Measurements from ENCODE around the gene CIDEB. TPM values are rescaled to one million over a fixed set of nuclear protein-coding genes. Genes with fewer than 3 reads are reported as not detected.

Gene CIDEB
- total RNA-seq, 1 donor from 2014 or later: 4.6 TPM

DNA sequence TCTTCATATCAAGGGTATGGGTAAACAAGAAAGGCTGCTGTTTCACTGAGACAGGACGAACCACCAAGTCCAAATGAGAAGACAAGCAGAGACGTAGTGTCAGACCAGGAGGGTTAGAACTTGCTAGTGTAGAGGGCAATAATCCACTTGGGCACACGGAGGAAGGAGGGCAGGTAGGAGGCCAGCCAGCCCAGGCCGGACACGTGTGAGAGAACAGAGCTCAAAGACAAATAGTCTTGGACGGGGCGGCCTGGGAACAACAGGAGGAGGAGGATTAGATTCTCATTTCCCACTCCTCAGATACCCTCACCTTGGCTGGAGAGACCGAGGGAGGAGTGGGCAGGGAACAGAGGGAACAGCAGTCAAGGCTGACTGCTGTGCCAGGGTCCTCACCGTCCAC is 17.0 kb downstream of the CIDEB start:
- DNase-seq: no peak

DNA sequence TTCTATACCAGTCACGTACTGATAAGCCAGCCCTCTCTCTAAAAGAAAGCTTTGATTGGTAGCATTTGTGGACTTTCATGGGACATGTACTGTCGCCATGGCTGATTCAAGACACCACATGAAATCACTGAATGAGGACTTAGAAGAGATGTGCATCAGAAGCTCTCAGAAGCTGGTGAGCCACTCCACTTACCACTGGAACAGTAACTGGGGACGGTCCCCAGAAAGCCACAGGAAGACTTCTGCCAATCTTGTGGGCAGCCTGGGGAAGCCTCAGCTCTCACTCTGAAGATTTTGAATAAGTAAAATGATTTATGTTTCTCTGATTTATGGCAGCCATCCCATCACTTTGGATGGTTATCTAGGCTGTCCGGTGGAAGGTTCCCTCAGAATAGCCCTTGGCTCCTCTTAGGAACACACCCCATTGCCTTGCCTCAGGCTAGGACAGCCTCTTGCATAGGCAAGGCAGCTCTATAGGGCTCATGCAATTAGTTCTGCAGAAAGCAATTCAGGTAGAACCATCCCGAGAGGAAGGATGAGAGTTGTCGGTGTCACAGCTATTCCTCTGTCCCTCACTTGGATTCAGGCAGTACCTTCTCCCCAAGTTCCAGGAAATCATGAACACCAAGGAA is 18.0 kb downstream of the CIDEB start:
- no peak for DNase-seq

DNA sequence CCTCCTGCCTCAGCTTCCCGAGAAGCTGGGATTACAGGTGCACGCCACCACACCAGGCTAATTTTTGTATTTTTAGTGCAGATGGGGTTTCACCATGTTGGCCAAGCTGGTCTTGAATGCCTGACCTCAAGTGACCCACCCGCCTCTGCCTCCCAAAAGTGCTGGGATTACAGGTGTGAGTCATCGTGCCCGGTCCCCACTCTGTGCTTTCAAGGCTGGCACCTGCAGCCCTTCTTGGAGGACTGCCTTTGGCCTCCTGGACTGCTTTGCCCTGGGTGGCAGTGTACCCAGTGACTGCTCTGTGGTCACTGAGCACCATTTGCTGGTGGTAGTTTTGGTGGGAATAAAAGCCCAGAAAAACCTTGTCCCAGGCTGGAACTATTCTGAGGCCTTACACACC is 20.8 kb downstream of the CIDEB start:
- DNase-seq: no peak

DNA sequence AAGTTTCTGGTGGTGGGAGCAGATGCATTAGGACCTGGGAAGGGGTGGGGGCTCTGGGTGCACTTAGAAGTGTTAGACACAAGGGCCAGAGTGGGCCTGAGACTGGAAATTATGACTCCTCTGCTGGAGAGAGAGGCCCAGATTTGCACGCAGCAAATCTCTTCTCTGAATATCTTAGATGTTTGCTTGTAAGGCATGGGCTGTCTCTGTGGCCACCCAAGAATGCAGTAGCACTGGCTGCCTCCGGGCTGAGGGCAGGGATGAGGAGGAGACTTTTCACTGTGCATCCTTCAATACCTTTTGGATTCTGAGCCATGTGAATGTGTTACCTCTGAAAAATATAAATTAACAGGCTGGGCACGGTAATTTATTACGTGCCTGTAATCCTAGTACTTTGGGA is 22.4 kb downstream of the CIDEB start:
- DNase-seq: no peak

DNA sequence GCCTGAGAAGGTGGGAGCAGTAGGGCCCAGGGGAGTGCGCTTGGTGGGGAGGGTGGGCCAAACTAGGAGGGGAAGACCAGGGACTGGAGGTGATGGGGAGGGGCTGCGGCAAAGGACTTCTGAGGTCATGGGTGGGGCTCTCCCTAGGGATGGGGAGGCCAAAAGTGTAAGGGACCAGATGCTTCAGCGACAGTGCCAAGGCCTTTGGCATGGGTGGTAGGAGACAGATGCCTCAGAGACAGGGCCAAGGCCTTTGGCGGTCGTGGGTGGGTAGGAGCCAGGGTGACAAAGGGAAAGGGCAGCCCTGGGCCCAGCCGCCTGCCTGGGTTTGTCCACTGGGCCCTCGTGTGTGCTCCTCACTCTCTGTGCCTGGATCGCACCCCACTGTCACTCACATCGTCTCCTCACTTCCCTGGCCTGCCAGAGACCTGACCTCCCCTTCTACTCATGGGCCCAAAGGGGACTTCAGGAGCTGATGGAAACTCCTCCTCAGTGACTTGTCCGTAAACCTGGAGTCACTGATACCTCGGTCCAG is 23.2 kb downstream of the CIDEB start:
- DNase-seq: no peak

DNA sequence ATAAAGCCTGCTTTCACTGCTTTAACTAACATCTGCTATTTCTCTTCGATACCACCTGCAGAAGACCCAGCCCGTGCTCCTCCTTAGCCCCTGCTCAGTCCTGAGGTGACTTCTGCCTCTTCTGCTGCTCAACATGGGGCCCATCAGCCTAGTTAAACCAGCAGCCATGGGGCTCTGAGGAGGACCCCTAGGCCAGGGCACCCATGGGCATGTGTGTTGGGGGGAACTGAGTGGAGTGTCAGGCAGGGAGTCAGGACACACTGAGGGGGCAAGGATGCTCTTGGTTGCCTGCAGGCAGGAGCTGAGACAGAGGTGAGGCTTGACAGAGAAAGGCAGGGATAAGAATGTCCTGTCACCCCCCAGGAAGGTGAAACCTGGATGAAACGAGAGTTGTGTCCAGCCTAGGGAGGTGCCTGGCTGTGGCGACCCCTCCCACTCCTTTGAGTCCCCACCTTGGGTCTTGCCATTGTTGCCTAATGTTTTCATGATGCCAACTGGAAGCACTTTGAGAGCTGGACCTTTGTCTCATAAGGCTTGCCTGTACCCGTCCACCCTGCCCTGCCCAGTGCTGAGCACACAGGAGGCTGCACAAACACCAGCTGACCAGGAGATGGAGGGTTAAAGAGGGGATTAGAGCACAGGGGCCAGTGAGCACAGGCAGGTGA is 23.8 kb downstream of the CIDEB start:
- no peak for DNase-seq

DNA sequence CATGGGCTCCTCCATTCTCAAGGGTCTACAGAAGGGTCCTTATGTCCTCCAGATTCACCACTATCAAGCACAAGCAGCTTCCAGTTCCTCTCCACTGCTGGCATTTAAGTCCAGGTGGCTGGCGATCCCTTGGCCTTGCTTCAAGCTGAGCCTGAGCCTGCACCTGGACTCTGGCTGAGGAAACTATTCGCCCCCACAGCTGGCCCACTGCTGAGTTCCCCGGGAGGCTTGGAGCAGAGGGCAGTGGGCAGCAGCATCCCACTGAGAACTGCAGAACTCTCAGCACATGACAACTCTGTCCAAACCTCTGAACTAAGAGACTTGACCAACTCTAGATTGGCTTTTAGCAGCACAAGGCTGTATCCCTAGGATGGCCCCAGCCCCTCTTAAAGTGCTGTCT is 25.0 kb downstream of the CIDEB start:
- DNase-seq: no peak

DNA sequence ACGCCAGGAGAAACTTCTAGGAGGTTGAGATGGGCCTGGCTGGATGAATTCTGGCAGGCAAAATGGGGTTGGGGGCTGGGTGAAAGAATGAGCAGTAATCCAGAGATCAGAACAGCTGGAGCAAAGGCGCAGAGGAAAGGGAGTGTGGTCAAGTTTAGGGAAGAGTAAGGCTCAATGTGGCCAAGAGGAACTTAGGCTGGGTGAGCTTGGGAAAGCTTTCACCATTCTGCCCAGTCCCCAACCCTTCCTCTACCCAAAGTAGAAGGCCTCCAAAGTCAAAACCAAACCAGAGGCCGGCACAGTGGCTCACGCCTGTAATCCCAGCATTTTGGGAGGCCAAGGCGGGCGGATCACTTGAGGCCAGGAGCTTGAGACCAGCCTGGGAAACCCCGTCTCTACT is 26.1 kb downstream of the CIDEB start:
- no peak for DNase-seq

DNA sequence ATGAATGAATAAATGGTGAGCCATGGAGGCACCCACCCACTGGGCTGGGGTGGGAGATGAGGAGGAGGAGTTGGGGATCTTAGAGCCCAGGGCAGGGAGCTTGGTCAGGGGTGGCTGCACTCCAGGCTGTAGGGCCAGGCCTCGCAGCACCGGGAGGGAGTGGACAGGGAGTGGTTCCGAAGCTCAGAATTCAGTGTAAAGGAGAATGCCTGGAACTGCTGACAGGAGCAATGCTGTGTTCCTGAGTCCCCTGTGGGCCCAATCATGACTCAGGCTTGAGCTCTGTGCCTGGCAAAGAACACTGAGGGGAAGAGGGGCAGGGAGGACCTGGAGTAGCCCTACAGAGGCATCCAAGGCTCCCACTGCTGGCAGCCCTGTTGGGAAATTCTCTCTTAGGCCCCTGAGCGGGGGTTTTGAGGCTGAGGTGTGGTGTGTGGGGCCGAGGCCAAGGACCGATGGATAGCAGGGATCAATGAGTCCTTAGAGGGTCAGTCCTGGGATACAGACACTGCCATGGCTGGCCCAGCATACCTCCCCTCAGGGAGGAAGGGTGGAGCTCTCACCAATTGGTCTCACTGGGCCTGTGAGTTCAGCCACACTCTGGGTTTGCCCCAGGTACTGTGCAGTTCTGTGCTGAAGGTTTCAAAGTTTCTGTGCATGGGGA is 26.8 kb downstream of the CIDEB start:
- no peak for DNase-seq

DNA sequence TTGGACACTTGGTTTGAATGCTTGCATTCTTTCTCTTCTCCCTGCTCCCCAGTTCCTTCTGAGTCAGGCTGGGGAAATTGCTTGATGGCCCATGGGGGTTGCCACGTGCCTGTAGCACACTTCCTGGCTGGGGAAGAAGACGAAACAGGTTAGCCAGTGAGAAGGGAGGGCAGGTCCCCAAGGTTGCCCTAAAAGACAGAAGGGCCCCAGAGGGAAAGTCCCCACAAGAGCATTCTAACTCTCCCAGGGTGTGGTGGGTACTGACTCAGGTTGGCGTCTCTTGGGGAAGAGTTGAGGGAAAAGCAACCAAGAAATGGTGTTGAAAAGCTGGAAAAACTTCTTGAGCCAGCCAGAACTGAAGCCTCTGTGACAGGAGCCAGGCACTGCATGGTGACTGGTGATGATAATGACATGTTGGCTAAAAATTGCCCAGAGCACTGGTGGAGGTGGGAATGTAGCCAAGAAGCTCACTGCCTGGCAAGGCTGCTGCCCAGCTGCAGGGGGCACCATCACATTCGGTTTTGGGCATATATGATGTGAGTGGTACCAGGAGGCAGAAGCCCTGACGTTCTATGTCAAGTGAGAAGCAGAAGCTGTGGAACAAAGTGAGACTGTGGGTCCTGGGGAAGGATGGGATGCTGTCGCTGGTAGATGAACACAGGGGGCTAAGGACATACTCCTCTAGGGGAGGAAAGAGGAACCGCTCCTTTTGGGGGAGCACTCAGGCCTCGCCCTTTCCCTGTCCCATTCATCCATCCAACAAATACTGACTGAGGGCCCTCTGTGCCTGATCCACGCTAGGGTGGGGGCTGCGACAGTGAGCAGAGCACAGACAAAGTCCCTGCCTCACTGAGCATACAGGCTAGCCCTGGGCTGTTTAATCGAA is 28.2 kb downstream of the CIDEB start:
- peak; percentile 33 for DNase-seq

DNA sequence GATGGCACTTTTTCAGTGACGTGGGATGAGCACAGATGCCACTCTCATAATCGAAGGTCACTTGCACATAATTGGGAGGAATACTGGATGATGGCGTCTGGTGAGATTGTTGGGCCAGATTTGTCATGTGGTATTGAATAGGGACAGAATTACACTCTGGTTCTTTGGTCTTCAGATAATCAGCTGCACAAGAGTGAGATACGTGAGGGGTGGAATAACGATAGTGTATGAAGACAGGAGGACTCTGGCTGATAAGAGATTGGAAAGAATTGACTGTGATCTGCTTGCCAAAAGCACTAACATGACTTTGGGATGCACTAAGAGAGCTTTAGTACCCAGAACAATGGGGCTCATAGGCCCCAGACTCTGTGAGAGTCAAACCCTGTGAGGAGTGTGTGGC is 29.4 kb downstream of the CIDEB start:
- DNase-seq: no peak

DNA sequence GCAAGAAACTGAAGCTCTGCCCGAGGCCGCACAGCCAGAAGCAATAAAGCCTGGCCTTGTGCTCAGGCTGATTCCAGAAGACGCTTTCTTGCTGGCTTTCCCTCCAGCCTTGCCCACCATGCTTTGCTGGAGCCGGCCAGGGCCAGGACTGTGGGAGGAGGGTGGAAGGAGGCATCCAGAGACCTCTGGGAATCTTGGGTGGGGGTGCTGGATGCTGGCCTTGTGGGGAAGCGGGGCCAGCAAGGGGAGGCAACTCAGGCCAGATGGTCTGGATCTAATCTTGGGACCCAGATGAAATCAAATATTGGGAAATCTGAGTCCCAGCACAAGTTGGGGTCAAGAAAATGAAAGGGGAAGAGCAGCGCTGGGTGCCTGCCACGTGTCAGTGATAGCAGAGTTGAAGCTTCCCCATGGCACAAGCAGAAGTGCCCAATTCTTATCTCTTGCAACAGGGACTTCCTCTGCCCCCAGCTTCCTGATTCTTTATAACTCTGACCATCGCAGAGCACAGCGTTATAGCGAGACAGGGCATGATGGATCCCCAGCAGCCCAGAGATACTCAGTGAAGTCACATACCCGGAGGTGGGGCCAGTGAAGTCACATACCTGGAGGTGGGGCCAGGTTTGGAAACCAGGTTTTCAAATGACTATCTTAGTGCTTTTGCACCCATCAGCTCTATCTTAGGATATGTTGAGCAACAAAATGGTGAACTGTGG is 30.0 kb downstream of the CIDEB start:
- no peak for DNase-seq

DNA sequence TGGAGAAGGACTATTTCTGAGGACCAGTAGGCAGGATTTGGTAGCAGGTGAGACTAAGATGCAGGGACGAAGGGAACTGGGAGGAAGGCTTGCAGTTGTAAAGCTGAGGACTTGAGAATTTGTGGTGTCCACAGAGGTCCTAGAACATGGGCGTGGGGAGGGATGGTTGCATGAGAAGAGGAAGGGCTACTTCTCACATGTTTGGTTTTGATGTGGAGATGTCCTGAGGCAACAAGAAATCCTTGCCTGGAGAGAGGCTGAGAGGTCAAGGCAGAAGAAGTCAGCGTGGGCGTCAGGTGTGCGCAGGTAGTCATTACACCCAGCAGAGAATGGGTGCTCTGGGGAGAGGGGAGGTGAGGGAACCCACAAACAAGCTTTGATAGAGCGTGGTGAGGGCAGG is 30.7 kb downstream of the CIDEB start:
- DNase-seq: no peak

DNA sequence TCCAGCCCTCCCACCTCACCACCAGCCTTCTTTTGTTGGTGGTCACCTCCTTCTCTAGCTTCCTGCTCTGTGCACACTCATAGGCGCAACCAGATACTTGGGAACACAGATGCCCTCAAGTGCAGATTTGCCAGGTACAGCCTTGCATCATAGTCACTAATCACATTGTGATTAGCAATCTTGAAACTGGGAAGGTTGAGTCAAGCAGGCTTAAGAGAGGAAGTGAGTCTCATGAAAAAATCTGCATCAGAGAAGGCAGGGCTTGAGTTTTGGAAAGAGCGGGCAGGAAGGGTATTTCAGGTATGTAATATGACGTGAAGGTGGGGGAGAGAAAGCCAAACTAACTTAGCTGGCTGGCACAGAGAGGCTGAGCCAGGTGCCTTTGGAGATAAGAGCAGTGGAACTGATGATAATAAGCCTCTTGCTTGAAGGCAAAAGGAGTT is 33.7 kb downstream of the CIDEB start:
- DNase-seq: no peak

DNA sequence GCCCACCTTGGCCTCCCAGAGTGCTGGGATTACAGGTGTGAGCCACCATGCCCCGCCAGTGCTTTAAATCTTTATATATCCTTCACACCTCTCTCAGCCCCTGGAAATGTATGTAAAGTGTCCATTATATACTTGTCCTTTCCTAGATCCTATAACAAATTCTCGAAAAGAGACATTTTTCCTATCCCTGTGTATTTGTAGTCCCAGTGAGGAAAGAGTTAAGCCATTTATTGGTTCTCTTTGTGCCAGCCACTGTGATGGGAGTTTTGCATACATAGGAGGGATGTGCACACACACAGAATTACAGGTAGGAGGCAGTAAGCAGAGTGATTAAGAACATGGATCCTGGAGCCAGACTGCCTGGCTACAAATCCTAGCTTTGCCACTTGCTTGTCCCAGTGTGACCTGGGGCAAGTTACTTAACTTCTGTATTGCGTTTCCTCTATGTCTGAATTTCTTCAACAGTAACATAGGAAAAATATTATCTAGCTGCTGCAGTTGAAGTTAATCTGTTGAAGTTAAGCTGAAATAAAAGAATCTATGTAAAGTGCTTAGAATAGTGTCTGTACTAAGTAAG is 34.3 kb downstream of the CIDEB start:
- DNase-seq: peak; percentile 15

DNA sequence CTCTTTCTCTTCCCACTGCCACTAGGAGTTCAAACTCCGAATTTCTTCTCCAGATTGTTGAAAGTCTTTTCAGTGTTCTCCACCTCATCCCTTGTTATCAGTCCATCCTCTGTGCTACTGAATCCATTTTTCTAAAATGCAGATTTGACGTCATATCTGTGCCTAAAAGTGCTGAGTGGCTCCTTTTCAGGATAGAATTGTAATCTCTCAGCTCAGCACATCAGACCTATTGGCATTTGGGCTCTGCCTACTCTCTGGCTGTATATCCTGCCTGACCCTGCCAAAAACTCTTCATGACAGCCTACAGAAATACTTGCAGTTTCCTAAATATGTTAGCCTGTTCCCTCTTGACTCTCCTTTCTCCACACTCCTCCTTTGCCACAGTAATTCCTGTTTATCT is 35.3 kb downstream of the CIDEB start:
- no peak for DNase-seq

DNA sequence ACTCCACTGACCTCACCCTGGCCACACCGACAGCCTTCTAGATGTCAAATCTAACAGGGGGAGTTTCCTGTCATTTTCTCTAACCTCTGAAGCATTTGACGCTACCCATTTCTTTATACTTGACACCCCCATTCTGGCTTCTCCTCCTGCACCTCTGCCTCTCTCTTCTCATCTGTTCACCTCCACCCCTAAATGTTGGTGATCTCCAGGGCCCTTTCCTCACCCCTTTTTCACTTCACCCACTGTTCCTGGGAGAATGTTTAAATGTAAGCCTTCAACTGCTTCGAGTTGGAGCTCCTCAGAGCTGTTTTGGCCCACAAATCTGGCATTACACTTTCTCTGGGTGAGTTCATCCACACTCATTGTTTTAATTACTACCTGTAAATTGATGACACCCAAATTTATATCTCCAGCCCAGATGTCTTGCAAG is 35.9 kb downstream of the CIDEB start:
- no peak for DNase-seq

DNA sequence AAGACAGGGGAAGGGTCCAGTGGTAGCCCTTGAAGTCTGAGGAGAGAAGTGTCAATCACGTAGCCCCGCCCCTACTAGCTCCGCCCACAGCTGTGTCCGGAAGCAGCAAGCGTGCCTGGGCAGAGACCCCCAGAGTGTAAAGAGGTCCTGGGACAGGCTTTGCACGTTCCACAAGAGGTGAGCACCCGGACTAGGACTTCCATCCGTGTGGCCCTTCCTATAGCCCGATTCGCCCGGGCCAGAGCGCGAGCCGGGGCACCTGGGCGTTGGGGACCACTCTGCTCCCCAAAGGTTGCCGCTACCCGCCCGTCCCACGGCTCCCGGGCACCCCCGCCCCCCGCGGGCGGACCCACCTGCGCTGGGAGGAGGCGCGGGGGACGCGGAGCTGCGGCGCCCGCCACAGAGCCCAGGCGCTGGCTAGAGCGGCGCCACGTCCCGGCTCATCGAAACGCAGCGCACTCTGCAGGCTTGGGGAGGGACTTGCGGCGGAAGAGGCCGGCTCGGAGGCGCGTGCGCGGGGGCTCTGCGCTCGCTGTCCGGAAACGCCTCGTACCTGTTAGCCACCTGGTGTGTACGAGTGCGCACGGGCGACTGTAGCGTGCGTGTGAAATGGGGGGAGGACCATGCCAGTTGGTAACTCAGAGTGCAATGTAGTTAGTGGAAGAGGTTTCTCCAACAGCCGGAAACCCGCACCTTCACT is 36.5 kb downstream of the CIDEB start, which contains the start of gene RABGGTA:
Gene RABGGTA (minus strand): TSS at position 464 of the 700 bp plus-strand sequence. CDS start 482 bp downstream, outside the sequence.
- peak; percentile 93 for DNase-seq

DNA sequence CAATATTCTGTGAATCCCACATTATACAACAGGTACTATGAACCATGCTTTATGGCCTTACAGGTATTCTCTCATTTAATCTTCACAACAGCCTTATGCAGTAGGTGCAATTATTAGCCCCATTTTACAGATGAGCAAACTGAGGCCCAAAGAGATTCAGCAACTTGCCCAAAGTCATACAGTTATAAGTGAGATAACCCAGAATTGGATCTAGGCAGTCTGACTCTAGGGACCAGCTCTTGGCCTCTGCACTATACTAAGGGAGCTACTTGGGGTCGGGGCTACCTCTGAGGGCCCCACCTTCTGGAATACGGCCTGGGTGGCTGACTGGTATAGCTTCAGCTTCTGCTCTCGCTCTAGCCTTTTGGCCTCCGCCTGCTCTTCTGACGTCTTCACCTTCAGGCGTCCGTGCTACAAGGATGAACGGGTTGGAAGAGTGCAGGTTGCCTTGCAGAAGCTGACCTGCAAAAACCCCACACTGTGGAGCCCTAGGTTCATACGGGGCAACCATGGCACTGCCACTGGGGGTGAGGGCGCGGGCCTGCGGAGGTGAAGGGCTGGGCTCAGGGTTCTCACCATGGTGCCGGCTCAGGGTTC is 37.1 kb downstream of the CIDEB start:
- DNase-seq: no peak

DNA sequence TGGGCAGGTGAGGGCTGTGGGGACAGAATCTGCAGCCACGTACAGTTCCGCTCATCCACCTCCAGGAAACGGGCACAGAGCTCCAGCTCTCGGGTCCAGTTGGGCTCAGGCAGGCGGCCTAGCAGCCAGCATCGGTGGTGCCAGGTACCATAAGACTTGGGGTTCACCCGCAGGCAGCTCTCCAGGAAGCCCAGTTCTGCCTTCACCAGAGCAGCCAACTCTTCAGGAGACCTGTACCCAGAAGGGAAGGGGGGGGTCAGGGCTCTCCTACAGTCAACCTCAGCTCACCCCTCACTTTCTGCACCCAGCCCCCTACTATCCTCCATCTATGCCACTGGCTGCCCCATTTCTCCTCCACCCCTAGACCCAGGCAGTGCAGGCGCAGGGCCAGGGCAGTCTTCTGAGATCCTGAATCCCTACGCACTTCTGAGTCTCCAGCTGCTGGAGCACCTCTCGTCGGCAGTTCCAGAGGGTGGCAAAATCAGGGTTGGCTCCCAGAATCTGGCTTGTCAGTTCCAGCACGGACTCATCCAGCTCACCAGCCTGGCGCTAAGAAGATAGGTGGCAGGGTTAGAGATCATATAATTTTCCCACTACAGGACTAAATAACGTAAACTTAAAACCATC is 37.8 kb downstream of the CIDEB start:
- DNase-seq: no peak
